Fibroblast of skin of left quadriceps (primary cell): Measurements from ENCODE around the gene SGMS2.

ENCODE experiments used
- DNase-seq, 2 experiments: peaks; one replicate each; pipeline ENCODE4 v3.0.0-alpha.2; 2013; ENCODE audit warnings: low read depth in 2 of 2

The SGMS2 gene

GRCh38 chr4:107824350-107825071 lies at the start of gene SGMS2:
TSS of gene SGMS2 (plus strand) at chr4:107824932. CDS start at chr4:107895554, 70,622 bp downstream.
- peak; percentile 44 to 52 for DNase-seq

DNA sequence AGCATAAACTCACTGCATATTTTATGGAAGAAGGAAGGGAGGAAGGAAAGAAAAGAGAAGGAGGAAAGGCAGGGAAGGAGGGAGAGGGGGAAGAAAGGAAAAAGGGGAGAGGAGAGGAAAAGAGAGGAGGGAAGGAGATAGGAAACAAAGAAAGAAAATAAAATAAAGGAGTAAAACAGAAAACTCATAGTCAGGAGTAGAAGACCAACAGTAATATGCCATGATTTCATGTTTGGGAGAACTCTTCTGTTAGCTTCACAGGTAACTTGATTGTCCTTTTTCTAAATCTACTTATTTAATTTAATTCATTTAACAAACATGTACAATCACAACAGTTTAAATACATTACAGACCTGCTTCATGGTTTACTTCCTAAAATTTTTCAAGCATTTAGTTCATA lies 46.8 kb upstream of the SGMS2 start:
- DNase-seq, result no peak

GRCh38 chr4:107778784-107779530 lies 45.8 kb upstream of the SGMS2 start:
- DNase-seq, result no peak

GRCh38 chr4:107780665-107781064 lies 44.1 kb upstream of the SGMS2 start:
- no peak for DNase-seq

DNA sequence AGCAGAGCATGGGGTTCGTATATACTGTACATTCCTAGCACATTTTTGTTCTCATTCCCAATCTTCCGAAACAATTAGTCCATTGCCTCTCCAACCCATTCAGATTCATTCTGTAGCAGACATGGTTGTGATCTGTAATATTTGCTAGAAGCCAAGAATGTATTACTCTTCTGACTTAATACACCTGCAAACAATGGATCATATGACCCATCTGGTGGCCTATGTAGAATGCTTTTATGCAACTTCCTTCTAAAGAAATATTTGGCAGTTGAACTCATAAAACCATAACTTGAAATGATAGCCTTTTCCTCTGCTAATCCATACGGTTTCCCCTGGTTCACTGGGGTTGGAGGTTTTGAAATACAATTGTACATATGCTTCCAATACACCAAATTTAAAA lies 32.8 kb upstream of the SGMS2 start:
- no peak for DNase-seq

- DNase-seq, result no peak
These were observed 32.0 kb upstream of the SGMS2 start for GRCh38 chr4:107792711-107793110.

- no peak for DNase-seq
These were observed 30.7 kb upstream of the SGMS2 start for GRCh38 chr4:107793996-107794395.

DNA sequence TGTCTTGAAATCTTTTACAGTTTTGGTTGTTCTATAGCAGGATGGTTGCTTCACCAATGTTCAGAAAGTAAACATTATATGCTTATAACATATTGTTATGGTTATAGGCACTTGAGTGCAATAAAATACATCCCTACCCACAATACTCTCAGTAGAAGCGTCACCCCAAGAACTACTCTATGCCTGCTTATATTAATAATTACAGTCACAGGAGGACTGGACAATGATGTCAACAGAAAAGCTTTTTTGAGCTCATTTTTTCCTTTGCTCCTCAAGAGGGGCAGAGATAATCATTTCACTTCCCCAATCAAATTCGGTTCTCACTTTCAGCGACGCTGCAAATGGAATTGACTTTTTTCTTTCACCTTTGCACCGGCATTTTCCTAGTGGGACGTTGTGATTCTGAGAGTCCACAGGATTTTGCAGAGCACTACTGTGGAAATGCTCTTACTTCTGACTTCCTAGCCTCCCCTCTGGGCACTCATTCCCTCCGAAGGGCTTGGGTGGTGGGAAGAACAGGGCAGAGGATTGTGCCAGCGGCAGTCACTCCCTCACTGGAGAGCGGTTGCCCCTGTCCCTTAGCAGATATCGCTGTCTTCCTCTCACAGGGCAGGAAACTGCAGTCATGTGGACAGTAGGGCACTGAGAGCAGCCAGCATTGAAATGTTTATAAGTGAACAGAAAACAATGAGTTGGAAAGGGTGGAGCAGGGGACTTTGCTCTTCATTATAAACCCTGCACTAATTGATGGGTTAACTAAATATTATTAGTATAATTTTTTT lies 24.9 kb upstream of the SGMS2 start:
- DNase-seq, result no peak

- no peak for DNase-seq
These were observed 24.0 kb upstream of the SGMS2 start for GRCh38 chr4:107800706-107801105.

DNA sequence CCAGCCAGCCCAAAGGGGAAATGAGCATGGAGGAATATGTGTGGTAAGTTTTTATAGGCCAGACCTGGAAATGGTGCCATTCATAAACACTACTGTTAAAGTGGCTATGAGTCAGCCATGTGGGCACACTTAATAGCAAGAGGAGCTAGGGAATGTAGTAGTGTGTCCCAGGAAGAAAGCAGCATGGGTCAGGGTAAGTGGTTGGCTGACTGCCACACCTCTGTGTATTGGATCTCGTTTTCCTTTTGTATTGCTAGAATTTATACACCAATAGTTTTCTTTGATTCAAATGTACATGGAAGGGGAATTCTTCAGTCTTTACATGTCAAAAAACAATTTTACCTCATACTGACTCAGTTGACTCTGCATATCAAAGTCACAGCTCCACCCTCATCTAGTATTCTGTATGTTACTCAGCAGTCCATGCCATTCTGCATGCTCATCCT lies 22.9 kb upstream of the SGMS2 start:
- no peak for DNase-seq

GRCh38 chr4:107804956-107805355 lies 19.8 kb upstream of the SGMS2 start:
- no peak for DNase-seq

DNA sequence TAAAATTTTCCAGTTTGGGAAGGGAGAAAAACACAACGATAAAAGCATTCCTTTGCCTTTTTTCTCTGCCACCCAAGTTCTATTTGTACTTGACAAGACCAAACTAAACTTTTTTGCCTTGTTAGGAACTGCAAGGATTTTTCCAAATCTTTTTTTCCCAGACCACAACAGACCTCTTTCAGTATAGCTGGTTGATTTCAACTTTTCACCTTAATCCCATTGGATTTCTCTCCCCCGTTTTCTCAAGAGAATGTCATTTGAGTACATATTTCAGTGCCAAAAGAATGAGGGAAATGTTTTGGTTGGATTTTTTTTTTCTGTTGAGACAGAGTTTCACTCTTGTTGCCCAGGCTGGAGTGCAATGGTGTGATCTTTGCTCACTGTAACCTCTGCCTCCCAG lies 18.5 kb upstream of the SGMS2 start:
- DNase-seq, result no peak

DNA sequence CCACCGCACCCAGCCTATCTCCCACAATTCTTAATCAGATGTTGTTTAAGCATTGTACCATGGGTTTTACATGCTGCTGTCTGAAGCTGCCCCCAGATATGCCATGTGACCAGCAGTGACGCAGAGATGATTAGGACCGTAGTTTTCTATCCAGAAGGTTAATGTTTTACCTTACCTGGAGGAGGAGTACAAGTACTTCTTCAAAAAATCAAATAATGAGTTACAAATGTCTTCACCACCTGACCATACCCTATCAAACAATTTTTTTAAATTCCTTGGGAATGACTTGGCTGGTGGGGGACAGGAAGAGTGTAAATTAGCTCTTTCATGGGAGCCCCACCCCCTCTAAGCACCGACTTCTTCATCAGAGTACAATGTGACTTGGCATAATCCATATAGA lies 16.2 kb upstream of the SGMS2 start:
- no peak for DNase-seq

- DNase-seq, result no peak
These were observed 15.5 kb upstream of the SGMS2 start for GRCh38 chr4:107809210-107809609.

DNA sequence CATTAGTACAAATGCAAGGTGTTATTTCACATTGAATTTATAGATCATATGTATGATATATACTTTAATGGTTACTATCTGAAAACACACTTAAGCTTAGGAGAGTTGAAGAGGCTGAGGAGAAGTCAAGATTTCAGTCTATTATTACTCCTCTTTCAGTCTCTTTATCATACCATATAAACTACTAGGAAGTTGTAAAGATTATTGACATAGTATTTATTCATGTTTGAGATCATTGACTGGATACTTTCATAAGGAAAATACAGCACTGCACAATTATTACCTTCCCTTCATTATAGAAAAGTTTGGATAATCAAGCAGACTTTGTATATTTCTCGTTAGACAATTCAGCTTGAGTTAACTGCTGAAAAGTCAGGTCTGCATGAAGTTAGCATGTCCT lies 10.0 kb upstream of the SGMS2 start:
- no peak for DNase-seq

DNA sequence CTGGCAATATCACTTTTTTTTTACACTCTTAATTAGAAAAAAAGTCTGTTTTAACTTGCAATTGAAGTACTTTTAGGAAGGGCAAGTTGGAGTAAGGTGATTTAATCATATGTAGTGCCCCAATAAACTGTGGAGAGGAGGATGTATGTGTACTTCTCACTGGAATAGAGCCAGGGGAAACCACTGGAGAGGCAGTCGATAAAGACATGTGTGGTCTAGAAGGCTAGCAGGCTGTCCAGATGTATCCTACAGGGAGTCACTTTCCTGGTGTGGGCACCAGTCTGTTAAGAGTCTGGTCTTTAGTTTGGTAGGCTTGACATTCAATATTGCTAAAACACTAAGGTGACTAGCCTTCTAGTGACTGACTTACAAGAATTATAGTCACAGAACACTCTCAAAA lies 9.6 kb upstream of the SGMS2 start:
- no peak for DNase-seq

GRCh38 chr4:107818301-107818910 lies 6.3 kb upstream of the SGMS2 start:
- no peak for DNase-seq

- DNase-seq, result no peak
These were observed 822 bp upstream of the SGMS2 start for GRCh38 chr4:107823870-107824349.

GRCh38 chr4:107825072-107825824 lies 516 bp downstream of the SGMS2 start:
- no peak for DNase-seq

DNA sequence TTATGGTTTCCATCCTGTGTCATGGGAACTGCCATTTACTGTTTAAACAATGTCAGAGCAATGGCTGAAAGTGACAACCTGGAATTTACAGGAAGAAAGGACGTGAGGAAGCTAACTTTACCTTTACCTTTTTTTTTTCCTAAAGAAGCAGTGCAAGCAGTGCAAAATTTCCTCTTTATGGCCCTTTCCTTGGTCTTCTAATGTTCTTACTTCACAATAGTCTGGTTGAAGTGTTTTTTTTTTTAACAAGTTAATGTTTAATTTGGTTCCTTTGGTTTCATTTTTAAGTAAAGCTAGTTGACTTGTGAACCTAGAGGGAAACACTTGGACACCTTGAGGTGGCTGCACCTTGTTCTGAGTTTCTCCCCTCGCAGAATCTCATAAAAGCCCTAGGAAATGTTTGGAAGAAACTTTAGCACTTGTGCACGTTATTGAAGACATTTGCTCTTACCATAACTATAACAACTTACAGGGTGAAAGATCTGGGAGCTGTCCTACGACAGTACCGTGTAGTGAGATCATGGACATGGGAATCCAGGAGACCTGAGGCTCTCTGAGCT lies 1.8 kb downstream of the SGMS2 start:
- no peak for DNase-seq
